Measurements from ENCODE around the gene SGCA.

SGCA gene

GRCh38 chr17:50161911-50162288 is 3.9 kb upstream of the SGCA start:
- TF ChIP-seq ZNF121 (tag by site-specific recombination; IDR thresholded peaks at IDR 0.05) = 0 out of 2 replicates have a peak, but pooled peaks have one; percentile 6
- TF ChIP-seq PRDM2 (tag by site-specific recombination; IDR thresholded peaks at IDR 0.05; ENCODE audit: borderline replicate concordance) = no peak
- TF ChIP-seq ZNF16 (tag by site-specific recombination; IDR thresholded peaks at IDR 0.05; ENCODE audit: low read depth) = no peak
- Histone ChIP-seq H3K9me3 (ENCODE audit: control insufficient read depth, insufficient read depth, low read depth, low read length) (no peaks in the 10 kb centered on the region), H3K4me1 (ENCODE audit: control insufficient read depth, insufficient read depth, low read length) (no peaks in the 10 kb centered on the region), H3K36me3 (ENCODE audit: control insufficient read depth in 2 of 2, insufficient read depth in 1 of 2, low read length in 2 of 2) (no peaks in the 10 kb centered on the region), H3K27ac (ENCODE audit: extremely low read depth, low read depth, low read length) (no peak overlapping the region), H3K4me3 (ENCODE audit: low read depth, low read length) (no peak overlapping the region)
- ChIA-PET POLR2A (interaction anchor here (0.7 to 2.7 kb wide), 6 partner anchors 10 to 39 kb away, joined by 3 to 30 read pairs (median 4); no protein-coding TSS in a partner anchor), CTCF (interaction anchor here (0.6 to 2.8 kb wide), 38 partner anchors 10 to 315 kb away, joined by 3 to 105 read pairs (median 5); partner anchors contain the start of genes COL1A1, PPP1R9B and SAMD14)

DNA sequence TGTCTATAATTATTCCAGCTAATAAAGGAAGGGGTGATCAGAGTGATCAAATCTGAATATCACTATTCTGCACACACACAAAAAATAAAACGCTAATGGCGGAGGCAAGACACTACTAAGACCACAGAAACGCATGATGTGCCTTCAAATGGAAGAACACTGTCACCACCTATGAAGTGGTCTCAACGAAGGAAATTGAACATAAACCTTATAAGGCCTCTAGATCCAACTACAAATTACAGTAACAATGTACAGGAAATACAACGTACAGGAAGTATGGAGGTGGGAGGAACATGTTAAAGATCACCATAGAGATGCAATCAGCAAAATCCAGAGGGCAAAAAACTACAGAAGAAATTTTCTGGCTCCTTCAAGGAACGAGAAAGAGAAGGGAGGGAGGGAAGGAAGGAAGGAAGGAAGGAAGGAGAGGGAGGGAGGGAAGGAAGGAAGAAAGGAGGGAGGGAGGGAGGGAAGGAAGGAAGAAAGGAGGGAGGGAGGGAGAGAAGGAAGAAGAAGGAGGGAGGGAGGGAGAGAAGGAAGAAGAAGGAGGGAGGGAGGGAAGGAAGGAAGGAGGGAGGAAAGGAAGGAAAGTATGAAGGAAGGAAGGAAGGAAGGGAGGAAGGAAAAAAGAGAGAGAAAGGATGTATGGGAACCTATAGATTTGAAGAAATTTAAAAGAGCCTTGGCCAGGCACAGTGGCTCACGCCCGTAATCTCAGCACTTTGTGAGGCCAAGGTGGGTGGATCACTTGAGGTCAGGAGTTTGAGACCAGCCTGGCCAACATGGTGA is 3.1 kb upstream of the SGCA start:
- POLR2A ChIA-PET = interaction anchor here (2.0 to 2.7 kb wide), 3 partner anchors 11 to 15 kb away, joined by 5 to 30 read pairs (median 9); no protein-coding TSS in a partner anchor
- H3K27ac ChIP-seq (ENCODE audit: extremely low read depth, low read depth, low read length) = no peak overlapping the region
- no peaks in the 10 kb centered on the region for H3K36me3 ChIP-seq (ENCODE audit: control insufficient read depth in 2 of 2, insufficient read depth in 1 of 2, low read length in 2 of 2)
- no peaks in the 10 kb centered on the region for H3K4me1 ChIP-seq (ENCODE audit: control insufficient read depth, insufficient read depth, low read length)
- no peaks in the 10 kb centered on the region for H3K9me3 ChIP-seq (ENCODE audit: control insufficient read depth, insufficient read depth, low read depth, low read length)
- CTCF ChIA-PET = interaction anchor here (0.5 to 2.8 kb wide), 36 partner anchors 9 to 890 kb away, joined by 3 to 105 read pairs (median 5); partner anchors contain the start of genes COL1A1, PPP1R9B and SAMD14
- H3K4me3 ChIP-seq (ENCODE audit: low read depth, low read length) = no peak overlapping the region
- TF ChIP-seq ZNF366 (tag by site-specific recombination; conservative IDR thresholded peaks at IDR 0.05) = peak; percentile 94
- no peak for TF ChIP-seq ZNF423 (tag by site-specific recombination; IDR thresholded peaks at IDR 0.05)
- TF ChIP-seq ZNF37A (tag by site-specific recombination; IDR thresholded peaks at IDR 0.05) = no peak
- no peak for TF ChIP-seq ZNF701 (tag by site-specific recombination; IDR thresholded peaks at IDR 0.05)
- no peak for TF ChIP-seq PATZ1 (tag by site-specific recombination; IDR thresholded peaks at IDR 0.05)
- TF ChIP-seq, protein P1, sequence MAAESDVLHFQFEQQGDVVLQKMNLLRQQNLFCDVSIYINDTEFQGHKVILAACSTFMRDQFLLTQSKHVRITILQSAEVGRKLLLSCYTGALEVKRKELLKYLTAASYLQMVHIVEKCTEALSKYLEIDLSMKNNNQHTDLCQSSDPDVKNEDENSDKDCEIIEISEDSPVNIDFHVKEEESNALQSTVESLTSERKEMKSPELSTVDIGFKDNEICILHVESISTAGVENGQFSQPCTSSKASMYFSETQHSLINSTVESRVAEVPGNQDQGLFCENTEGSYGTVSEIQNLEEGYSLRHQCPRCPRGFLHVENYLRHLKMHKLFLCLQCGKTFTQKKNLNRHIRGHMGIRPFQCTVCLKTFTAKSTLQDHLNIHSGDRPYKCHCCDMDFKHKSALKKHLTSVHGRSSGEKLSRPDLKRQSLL (tag by site-specific recombination; IDR thresholded peaks at IDR 0.05) = no peak
- TF ChIP-seq, protein P2, sequence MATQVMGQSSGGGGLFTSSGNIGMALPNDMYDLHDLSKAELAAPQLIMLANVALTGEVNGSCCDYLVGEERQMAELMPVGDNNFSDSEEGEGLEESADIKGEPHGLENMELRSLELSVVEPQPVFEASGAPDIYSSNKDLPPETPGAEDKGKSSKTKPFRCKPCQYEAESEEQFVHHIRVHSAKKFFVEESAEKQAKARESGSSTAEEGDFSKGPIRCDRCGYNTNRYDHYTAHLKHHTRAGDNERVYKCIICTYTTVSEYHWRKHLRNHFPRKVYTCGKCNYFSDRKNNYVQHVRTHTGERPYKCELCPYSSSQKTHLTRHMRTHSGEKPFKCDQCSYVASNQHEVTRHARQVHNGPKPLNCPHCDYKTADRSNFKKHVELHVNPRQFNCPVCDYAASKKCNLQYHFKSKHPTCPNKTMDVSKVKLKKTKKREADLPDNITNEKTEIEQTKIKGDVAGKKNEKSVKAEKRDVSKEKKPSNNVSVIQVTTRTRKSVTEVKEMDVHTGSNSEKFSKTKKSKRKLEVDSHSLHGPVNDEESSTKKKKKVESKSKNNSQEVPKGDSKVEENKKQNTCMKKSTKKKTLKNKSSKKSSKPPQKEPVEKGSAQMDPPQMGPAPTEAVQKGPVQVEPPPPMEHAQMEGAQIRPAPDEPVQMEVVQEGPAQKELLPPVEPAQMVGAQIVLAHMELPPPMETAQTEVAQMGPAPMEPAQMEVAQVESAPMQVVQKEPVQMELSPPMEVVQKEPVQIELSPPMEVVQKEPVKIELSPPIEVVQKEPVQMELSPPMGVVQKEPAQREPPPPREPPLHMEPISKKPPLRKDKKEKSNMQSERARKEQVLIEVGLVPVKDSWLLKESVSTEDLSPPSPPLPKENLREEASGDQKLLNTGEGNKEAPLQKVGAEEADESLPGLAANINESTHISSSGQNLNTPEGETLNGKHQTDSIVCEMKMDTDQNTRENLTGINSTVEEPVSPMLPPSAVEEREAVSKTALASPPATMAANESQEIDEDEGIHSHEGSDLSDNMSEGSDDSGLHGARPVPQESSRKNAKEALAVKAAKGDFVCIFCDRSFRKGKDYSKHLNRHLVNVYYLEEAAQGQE (tag by site-specific recombination; IDR thresholded peaks at IDR 0.05) = no peak
